GM18498 (cell line): ENCODE results near the gene NELL1.
"Not testable (repeated sequence)": the region's sequence is repeated elsewhere in the genome, so short reads cannot be mapped to it uniquely, and the experiment has no call there.

Experiments used
- ATAC-seq: cut with Tn5 transposase; IDR thresholded peaks from one replicate; pipeline ENCODE4 v1.9.1; 2021; ENCODE audit warnings: mild to moderate bottlenecking, moderate library complexity; ENCODE audit not compliant: unreplicated experiment

Gene NELL1

GRCh38 chr11:21179770-21180169, 510.4 kb downstream of the NELL1 start:
- ATAC-seq, result no peak

- no peak for ATAC-seq
Measured at GRCh38 chr11:21180182-21180581, 510.8 kb downstream of the NELL1 start.

GRCh38 chr11:21185959-21186358, 516.6 kb downstream of the NELL1 start:
- no peak for ATAC-seq

GRCh38 chr11:21190181-21190580, 520.8 kb downstream of the NELL1 start:
- no peak for ATAC-seq

GRCh38 chr11:21195995-21196394, 526.6 kb downstream of the NELL1 start:
- ATAC-seq, result no peak

- ATAC-seq, result no peak
Measured at GRCh38 chr11:21198498-21198897, 529.1 kb downstream of the NELL1 start.

GRCh38 chr11:21205205-21205604, 535.8 kb downstream of the NELL1 start:
- no peak for ATAC-seq

- no peak for ATAC-seq
Measured at GRCh38 chr11:21225860-21226259, 556.5 kb downstream of the NELL1 start.

- no peak for ATAC-seq
Measured at GRCh38 chr11:21229224-21229623, 559.8 kb downstream of the NELL1 start.

GRCh38 chr11:21250196-21250595, 580.8 kb downstream of the NELL1 start:
- ATAC-seq, result no peak

- no peak for ATAC-seq
Measured at GRCh38 chr11:21254055-21254454, 584.7 kb downstream of the NELL1 start.

GRCh38 chr11:21254790-21255189, 585.4 kb downstream of the NELL1 start:
- ATAC-seq, result no peak

- no peak for ATAC-seq
Measured at GRCh38 chr11:21257461-21257860, 588.1 kb downstream of the NELL1 start.

GRCh38 chr11:21258414-21258813, 589.0 kb downstream of the NELL1 start:
- no peak for ATAC-seq

GRCh38 chr11:21260101-21260500, 590.7 kb downstream of the NELL1 start:
- ATAC-seq, result no peak

- ATAC-seq, result no peak
Measured at GRCh38 chr11:21262992-21263391, 593.6 kb downstream of the NELL1 start.

- ATAC-seq, result no peak
Measured at GRCh38 chr11:21264125-21264524, 594.7 kb downstream of the NELL1 start.

GRCh38 chr11:21268036-21268435, 598.6 kb downstream of the NELL1 start:
- ATAC-seq, result no peak

GRCh38 chr11:21272139-21272538, 602.8 kb downstream of the NELL1 start:
- ATAC-seq, result not testable (repeated sequence)

GRCh38 chr11:21278840-21279239, 609.5 kb downstream of the NELL1 start:
- no peak for ATAC-seq

- ATAC-seq, result no peak
Measured at GRCh38 chr11:21285104-21285503, 615.7 kb downstream of the NELL1 start.

- ATAC-seq, result no peak
Measured at GRCh38 chr11:21289686-21290085, 620.3 kb downstream of the NELL1 start.

GRCh38 chr11:21295508-21295907, 626.1 kb downstream of the NELL1 start:
- ATAC-seq, result no peak

- ATAC-seq, result no peak
Measured at GRCh38 chr11:21301981-21302380, 632.6 kb downstream of the NELL1 start.
